GM18499 (cell line): ENCODE results near the gene P2RX2.

Experiments used
- ATAC-seq: cut with Tn5 transposase; IDR thresholded peaks from one replicate; pipeline ENCODE4 v1.9.1; 2021; ENCODE audit warnings: moderate number of reproducible peaks; ENCODE audit not compliant: insufficient read depth, unreplicated experiment

P2RX2 gene

GRCh38 chr12:132618683-132619043 lies at the start of gene P2RX2:
P2RX2 (plus strand) TSS chr12:132618776; CDS start chr12:132618817, 41 bp downstream.
- no peak for ATAC-seq

GRCh38 chr12:132568826-132569480 lies 49.6 kb upstream of the P2RX2 start:
- ATAC-seq = no peak

GRCh38 chr12:132569856-132570480 lies 48.6 kb upstream of the P2RX2 start:
- no peak for ATAC-seq

- no peak for ATAC-seq
Observed at GRCh38 chr12:132570635-132571034, 47.9 kb upstream of the P2RX2 start.

- no peak for ATAC-seq
Observed at GRCh38 chr12:132571051-132571450, 47.5 kb upstream of the P2RX2 start.

GRCh38 chr12:132571598-132571997 lies 47.0 kb upstream of the P2RX2 start:
- no peak for ATAC-seq

- no peak for ATAC-seq
Observed at GRCh38 chr12:132572106-132572505, 46.5 kb upstream of the P2RX2 start.

GRCh38 chr12:132572801-132573760 lies 45.5 kb upstream of the P2RX2 start:
- no peak for ATAC-seq

- ATAC-seq = no peak
Observed at GRCh38 chr12:132574271-132574996, 44.1 kb upstream of the P2RX2 start.

GRCh38 chr12:132575661-132576060 lies 42.9 kb upstream of the P2RX2 start:
- ATAC-seq = no peak

GRCh38 chr12:132576701-132577100 lies 41.9 kb upstream of the P2RX2 start:
- ATAC-seq = no peak

GRCh38 chr12:132577191-132577920 lies 41.2 kb upstream of the P2RX2 start:
- ATAC-seq = no peak

GRCh38 chr12:132578118-132578517 lies 40.5 kb upstream of the P2RX2 start:
- ATAC-seq = no peak

GRCh38 chr12:132578826-132579225 lies 39.8 kb upstream of the P2RX2 start:
- ATAC-seq = no peak

- no peak for ATAC-seq
Observed at GRCh38 chr12:132579744-132580143, 38.8 kb upstream of the P2RX2 start.

GRCh38 chr12:132580701-132581292 lies 37.8 kb upstream of the P2RX2 start:
- no peak for ATAC-seq

GRCh38 chr12:132581348-132582057 lies 37.1 kb upstream of the P2RX2 start:
- no peak for ATAC-seq

GRCh38 chr12:132582058-132582420 lies 36.5 kb upstream of the P2RX2 start:
- no peak for ATAC-seq
